ENCODE results near the gene MPC1L. TPM values are rescaled to one million over a fixed set of nuclear protein-coding genes. Genes with fewer than 3 reads are reported as not detected.

MPC1L gene
- total and polyA plus RNA-seq, 8 donors = not detected

GRCh38 chrX:40646489-40647306, 23.5 kb downstream of the MPC1L start:
- no peaks in the 10 kb centered on the region for H3K27me3 ChIP-seq
- H3K9me3 ChIP-seq = no peaks in the 10 kb centered on the region
- no peaks in the 10 kb centered on the region for H3K36me3 ChIP-seq
- intact Hi-C loops (cut with DNase I) = no loop called here
- TF ChIP-seq, protein P1, sequence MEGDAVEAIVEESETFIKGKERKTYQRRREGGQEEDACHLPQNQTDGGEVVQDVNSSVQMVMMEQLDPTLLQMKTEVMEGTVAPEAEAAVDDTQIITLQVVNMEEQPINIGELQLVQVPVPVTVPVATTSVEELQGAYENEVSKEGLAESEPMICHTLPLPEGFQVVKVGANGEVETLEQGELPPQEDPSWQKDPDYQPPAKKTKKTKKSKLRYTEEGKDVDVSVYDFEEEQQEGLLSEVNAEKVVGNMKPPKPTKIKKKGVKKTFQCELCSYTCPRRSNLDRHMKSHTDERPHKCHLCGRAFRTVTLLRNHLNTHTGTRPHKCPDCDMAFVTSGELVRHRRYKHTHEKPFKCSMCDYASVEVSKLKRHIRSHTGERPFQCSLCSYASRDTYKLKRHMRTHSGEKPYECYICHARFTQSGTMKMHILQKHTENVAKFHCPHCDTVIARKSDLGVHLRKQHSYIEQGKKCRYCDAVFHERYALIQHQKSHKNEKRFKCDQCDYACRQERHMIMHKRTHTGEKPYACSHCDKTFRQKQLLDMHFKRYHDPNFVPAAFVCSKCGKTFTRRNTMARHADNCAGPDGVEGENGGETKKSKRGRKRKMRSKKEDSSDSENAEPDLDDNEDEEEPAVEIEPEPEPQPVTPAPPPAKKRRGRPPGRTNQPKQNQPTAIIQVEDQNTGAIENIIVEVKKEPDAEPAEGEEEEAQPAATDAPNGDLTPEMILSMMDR (IDR thresholded peaks at IDR 0.05) = no peak
- DNase-seq (peak; percentile 44 to 85 (median 62)), ATAC-seq (peak; percentile 65 to 73 (median 66)), FAIRE-seq (no peak)
- peaks cover 0 to 11% (median 4%) of the 10 kb centered on the region in 3 donors for H3K4me1 ChIP-seq
- WGBS, 2 donors = 1 to 7% methylated on average over 31 to 32 of the region's 33 CpGs
- peak overlapping the region; percentile 58 to 93 (median 78) for H3K4me3 ChIP-seq
- H3K27ac ChIP-seq = peak overlapping the region; percentile 26 to 72 (median 46)

DNA sequence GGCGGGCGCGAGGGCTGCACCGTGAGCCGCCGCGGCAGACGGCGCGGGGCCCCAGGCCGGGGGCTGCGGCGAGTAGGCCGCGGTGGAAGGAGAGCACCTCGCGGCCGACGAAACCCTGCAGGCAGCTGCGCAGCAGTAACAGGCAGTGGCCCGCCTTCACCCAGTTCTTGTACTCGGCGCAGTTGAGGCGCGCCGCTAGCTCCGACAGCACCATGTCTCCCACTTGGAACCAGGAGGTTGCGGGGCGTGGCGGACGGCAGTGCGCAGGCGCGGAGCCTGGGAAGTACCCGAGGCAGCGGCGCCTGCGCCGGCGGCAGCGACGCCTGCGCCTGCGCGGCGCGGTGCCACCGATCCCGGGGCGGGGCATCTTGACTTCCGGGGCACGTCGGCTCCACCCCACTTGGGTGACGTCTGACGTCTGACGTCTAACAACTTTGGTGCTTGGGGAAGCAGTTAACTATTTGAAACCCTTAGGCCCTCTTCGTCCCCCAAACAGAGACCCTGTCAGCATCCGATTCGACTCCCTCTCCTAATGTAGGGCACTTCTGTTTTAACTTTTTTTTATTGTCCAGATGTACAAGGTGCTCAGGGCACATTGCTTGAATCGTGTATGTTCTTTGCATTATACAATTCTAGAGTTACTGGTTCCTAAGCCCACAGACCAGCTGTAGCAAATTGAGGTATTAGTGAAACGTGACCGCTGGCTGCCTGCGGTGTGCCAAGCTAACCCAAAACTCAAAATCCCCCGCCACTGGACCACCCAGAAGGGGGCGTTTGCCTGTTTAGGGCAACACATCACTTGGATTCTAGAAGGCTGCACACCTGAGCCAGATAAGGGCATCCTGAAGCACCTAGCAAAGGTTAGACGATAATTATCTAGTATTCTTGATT, 24.3 kb downstream of the MPC1L start, which contains the start of gene CXorf38:
CXorf38 (minus strand) TSS at position 255 of the 891 bp plus-strand sequence; CDS start at position 214, 41 bp downstream.
- ATAC-seq = peak; percentile 81 to 96 (median 88)
- TF ChIP-seq, protein P1 (IDR thresholded peaks at IDR 0.05) = no peak
- peak within 1 kb of the TSS; percentile 26 to 72 (median 46) for H3K27ac ChIP-seq
- WGBS, 2 donors = 1 to 6% methylated on average over 48 to 66 of the region's 66 CpGs
- H3K9me3 ChIP-seq = no peaks in the 10 kb centered on the region
- no peaks in the 10 kb centered on the region for H3K36me3 ChIP-seq
- H3K4me1 ChIP-seq = peaks cover 0 to 11% (median 4%) of the 10 kb centered on the region in 3 donors
- H3K4me3 ChIP-seq = peak within 1 kb of the TSS; percentile 58 to 93 (median 78)
- peak; percentile 84 to 99 (median 97) for DNase-seq
- intact Hi-C loops (cut with DNase I) = no loop called here
- H3K27me3 ChIP-seq = no peaks in the 10 kb centered on the region
- FAIRE-seq = no peak

GRCh38 chrX:40651620-40652223, 28.5 kb downstream of the MPC1L start:
- peak; percentile 96 for FAIRE-seq
- intact Hi-C loops (cut with DNase I) = loop anchor here in 1 of 3 donors (5.0 kb wide), 1 partner anchor 141 kb away; no protein-coding TSS in a partner anchor

DNA sequence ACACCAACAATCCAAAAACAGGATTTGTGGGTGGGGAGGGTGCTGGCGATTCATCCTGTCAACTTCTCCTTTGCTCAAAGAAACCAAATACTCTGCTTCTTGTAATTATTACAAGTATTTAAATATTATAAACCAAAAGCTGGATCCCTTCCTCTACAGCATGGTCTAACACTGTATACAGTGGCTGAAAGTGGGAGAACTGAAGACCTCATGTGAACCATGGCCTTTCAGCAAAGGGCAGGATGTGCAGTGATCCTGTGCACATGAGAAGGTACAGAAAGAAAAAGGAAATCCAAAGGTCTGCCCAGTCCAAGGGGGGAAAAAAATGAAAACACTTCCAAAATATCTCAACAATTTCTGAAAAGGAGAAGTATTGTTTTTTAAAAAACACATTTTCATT, 29.4 kb downstream of the MPC1L start:
- FAIRE-seq (no peak), DNase-seq (no peak), ATAC-seq (no peak)
- intact Hi-C loops (cut with DNase I) = loop anchor here in 1 of 3 donors (5.0 kb wide), 1 partner anchor 140 kb away; no protein-coding TSS in a partner anchor
- TF ChIP-seq, protein P1 (IDR thresholded peaks at IDR 0.05) = no peak
- Histone ChIP-seq H3K27ac (no peak overlapping the region), H3K36me3 (peaks cover 0 to 13% (median 0%) of the 10 kb centered on the region in 3 donors), H3K4me1 (no peaks in the 10 kb centered on the region), H3K9me3 (no peaks in the 10 kb centered on the region), H3K4me3 (no peak overlapping the region), H3K27me3 (no peaks in the 10 kb centered on the region)
- 91 to 95% methylated on average over 1 of the region's 1 CpG for whole genome bisulfite sequencing, 2 donors

More at GRCh38 chrX:40651620-40652223, 28.5 kb downstream of the MPC1L start:
- no peak overlapping the region for H3K4me3 ChIP-seq
- H3K9me3 ChIP-seq = no peaks in the 10 kb centered on the region
- TF ChIP-seq, protein P1 (IDR thresholded peaks at IDR 0.05) = peak; percentile 49 to 85 (median 68)
- H3K36me3 ChIP-seq = peaks cover 0 to 13% (median 0%) of the 10 kb centered on the region in 3 donors
- H3K27ac ChIP-seq = no peak overlapping the region
- no peaks in the 10 kb centered on the region for H3K27me3 ChIP-seq
- DNase-seq (peak in 5 of 6 donors; percentile 43 to 78 (median 66)), ATAC-seq (peak in 2 of 4 donors; percentile 48 to 53)
- no peaks in the 10 kb centered on the region for H3K4me1 ChIP-seq
- WGBS, 2 donors = 1% methylated on average over 3 of the region's 3 CpGs
